Renal cortical epithelial cell (primary cell): Measurements from ENCODE around the gene TACSTD2. TPM values are rescaled to one million over a fixed set of nuclear protein-coding genes. Genes with fewer than 3 reads are reported as not detected.
"Not testable (repeated sequence)": the region's sequence is repeated elsewhere in the genome, so short reads cannot be mapped to it uniquely, and the experiment has no call there.

Experiments used
- DNase-seq: peaks from one replicate; pipeline ENCODE4 v3.0.0-alpha.2; 2011; ENCODE audit warnings: low read depth
- total RNA-seq: library from RNA; depleted of rRNA; stranded (reverse); fragments of >200 nt; gene quantifications from 2 replicates; pipeline ENCODE4 v1.2.3, GENCODE V29; 2014

TACSTD2 gene
- total RNA-seq, 1 donor from 2014 or later = 122 TPM

DNA sequence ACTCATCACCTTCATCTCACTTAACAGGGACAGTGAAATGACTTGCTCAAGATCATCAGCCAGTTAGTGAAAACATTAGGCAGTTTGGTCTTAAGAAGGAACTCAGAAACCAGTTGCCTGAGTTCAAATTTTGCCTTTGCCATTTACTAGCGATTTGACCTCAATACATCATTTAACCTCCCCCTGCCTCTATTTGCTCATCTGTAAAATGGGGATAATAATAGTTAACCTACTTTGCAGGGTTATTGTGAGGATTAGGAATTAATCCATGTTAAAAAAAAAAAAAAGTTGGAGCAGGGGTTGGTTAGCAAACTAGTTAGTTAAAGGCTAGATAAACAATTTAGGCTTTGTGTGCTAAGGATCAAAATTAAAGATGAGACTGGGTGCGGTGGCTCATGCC is 10.6 kb upstream of the TACSTD2 start:
- no peak for DNase-seq

DNA sequence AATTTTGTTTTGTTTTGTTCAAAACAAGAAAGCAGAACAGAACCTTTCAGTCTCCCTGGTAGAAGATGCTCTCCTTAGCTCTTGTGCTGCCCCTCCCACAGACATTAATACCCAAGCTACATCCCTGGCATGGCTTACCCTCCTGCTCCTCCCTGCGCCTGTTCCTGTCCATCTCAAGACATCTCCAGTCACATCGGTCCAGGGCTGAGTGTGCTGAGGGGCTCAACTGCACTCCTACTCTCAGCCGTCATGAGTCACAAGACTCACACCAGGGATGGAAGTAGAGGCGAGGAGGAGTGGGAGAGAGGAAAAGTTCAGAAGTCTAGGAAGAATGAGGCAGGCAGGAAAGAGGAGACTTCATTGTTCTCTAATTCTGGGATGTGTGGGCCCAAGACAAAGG is 9.2 kb upstream of the TACSTD2 start:
- no peak for DNase-seq

DNA sequence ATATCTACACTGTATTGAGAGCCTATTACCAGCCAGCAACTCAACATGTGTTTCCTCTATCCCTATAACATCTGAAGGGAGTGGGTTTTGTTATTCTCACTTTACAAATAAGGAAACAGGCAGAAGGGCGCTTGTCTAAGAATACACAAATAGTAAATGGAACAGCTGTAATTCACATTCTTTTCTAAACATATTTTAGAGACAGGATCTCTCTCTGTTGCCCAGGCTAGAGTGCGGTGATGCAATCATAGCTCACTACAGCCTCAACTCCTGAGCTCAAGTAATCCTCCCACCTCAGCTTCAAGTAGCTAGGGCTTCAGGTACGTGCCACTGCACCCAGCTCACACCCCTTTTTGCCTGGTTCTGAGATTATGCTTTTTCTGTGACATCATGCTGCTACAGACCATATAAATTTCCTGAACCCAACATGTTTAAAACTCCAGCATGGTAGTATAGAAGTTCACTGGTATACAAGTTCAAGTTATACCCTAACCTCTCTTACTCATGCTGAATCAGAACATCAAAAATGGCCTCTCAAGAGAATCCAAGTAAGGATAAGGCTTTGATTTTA is 8.6 kb upstream of the TACSTD2 start:
- DNase-seq = no peak

DNA sequence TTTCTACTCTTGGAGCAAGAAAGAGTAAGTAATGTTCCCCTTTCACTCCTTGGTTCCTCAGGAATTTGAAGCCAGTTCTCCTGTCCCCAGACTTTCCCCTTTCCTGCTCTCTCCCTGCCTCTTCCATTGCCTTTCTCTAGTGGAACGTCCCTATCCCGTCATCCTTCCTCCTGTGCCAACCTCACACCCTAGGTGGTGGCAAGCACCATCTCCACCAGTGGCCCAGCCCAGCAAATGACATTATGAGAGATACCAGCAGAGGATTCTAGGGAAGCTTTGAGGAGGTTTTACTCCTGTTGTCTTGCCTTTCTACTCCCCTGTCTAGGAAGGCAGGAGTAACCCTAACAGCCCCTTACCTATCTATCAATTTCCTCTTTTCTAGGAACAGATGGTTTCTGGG is 8.1 kb upstream of the TACSTD2 start:
- DNase-seq = no peak

DNA sequence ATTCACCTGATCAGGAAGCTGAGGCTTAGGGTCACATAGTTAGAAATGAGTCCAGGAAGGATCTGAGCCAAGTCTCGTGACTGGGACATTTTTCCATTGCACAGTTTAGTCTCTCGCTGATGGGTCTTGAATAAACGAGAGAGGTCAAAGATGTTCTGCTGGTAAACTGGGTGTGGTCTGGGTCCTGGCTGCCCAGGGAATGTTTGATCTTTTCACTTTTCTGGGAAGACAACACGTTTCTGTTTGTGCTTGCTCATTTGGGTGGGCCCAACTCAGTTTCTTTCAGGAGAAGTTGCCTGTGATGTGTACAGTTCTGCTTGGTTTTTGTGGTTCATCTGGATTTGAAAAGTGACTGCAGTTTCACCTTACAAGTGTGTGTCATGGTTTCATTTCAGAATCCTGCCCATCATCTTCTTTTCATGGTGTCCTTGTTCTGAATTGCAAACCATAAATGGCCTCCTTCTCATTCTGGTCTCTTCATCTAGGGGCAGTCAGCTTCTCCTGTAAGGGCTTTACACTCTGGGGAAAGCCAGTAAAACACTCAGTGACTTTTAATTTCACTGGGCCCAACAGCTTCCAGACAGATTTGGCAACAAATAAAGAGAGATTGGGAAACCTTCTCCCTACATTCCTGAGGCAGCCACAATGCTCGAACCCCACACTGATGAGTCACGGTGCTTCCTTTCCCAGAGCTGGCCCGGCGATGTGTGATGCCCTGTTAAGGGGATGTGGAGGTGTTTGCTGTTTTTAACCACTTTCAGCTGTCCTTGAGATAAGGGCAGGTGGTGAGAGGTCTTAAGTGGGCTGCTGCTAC is 7.2 kb upstream of the TACSTD2 start:
- DNase-seq = peak; percentile 98

DNA sequence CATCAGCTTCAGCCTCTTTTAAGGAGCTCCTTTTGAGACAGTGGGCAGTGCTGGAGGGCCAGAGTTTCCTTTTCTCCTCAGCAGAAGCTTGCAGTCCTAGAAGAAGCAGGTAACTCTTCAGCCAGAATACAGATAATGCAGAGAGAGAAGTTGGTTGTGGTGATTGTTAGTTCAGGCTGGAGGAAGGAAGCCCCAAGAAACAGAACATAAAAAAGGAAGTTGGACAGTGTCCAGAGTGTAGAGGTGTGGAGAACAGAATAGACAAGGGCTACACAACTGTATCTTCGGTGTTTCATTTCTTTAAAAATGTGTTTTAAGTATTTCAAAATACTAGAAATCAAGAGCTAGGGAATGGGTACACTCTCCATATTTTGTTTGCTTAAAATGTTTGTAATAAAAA is 6.4 kb upstream of the TACSTD2 start:
- no peak for DNase-seq

DNA sequence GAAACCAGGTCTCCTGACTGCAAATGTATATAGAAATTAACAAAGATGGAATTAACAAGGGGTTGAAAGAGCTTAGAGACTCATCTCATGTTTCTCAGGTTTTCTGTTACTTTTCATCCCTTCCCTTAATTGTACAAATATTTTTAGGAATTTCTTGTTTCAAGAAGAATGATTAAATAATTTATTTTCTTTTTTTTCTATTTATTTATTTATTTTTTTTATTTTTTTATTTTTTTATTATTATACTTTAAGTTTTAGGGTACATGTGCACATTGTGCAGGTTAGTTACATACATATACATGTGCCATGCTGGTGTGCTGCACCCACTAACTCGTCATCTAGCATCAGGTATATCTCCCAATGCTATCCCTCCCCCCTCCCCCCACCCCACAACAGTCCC is 5.1 kb upstream of the TACSTD2 start:
- not testable (repeated sequence) for DNase-seq

DNA sequence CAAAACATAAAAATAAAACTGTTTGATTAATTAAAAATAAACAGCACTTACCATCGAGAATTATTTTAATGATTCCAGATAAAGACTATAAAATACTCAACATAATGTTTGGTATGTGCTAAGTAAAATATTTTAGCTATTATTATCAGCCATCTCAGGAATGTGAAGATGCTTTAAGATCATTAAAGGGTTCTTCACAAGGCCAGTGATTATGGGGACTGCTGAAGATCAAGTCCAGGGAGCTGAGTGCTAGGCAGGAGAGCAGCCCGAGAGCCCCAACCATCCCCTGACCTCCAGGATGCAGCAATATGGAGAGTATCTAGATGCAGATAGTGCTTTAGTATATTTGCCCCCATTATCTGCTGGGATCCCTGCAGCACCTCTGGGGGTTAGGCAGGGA is 4.6 kb upstream of the TACSTD2 start:
- no peak for DNase-seq

DNA sequence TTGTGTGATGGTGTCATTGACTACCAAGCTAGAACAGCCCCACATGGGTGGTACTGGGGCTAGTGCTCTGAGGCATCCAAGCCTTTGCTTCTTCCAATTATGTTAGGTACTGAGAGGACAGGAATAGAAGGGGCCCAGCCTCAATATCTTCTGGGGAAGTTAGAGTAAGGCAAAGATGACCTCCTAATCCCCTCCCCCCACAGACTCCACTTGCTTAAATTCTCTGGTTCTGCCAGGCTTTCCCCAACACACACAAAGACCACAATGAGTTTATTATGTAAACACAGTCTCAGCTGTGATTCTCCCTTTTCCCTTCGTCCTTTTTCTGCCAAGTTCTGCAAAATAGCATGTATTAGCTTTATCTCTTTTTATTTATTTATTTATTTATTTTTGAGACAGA is 3.1 kb upstream of the TACSTD2 start:
- no peak for DNase-seq

DNA sequence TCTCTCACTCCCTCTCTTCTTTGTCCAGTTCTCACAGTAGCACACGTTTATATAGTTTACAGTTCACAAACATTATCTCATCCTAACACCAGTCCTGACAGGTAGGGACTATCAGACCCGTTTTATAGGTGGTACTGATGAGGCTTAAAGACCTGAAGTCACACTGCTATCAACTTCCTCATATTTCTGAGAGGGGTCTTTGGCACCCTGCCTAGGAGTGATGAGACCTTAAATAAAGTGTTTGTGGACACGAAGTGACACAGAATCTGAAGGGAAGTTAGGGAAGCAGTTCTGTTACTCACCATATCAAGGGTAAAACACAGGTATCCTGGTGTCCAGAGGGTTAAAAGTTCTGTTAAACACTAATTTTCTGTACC is 590 bp upstream of the TACSTD2 start:
- DNase-seq = no peak

DNA sequence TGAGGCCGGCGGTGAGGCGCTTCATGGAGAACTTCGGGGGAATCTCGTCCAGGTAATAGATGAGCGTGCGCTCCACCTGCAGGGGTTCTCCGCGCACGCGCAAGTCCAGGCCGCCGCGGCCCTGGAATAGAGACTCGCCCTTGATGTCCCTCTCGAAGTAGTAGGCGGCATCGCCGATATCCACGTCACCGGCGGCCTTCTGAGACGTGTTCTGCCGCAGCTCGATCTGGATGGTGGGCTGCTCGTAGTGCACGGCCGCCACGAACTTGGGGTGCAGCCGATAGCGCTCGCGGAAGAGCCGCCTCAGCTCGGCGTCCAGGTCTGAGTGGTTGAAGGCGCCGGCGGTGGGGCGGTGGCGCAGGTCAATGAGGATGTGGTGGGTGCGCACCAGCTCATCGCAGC is 726 bp downstream of the TACSTD2 start:
- no peak for DNase-seq

DNA sequence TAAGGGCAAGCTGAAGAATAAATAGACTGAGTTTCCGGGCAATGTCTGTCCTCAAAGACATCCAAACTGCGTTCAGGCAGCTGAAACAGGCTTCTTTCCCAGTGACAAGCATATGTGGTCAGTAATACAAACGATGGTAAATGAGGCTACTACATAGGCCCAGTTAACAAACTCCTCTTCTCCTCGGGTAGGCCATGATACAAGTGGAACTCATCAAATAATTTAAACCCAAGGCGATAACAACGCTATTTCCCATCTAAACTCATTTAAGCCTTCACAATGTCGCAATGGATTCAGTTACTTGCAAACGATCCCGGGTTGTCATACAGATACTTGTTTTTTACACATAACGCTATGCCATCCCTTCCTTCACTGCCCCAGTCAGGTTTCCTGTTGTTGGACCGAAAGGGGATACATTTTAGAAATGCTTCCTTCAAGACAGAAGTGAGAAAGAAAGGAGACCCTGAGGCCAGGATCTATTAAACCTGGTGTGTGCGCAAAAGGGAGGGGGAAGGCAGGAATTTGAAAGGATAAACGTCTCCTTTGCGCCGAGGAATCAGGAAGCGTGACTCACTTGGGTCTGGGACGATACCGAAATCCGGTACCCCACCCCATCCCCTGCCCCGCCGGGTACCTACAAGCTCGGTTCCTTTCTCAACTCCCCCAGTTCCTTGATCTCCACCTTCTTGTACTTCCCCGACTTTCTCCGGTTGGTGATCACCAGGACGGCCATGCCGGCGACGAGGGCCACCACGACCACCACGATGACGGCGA is 1.3 kb downstream of the TACSTD2 start:
- no peak for DNase-seq

DNA sequence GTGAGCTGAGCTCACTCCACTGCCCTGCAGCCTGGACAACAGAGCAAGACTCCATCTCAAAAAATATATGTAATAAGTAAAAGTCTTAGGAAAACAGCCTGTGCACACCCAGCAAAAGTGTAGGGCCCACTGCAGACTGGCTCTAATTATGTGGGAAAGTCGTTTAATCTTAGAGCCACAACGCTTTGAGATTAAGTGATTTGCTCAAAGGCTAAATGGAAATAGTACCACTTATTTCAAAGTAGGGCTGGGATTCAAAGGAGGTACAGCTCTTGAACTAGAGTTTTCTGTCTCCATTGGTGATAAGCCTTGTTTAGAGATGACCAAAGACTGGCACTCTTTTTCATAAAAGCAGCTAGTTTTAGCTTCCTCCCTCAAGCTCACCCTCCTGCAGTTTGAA is 2.2 kb downstream of the TACSTD2 start:
- DNase-seq = no peak

DNA sequence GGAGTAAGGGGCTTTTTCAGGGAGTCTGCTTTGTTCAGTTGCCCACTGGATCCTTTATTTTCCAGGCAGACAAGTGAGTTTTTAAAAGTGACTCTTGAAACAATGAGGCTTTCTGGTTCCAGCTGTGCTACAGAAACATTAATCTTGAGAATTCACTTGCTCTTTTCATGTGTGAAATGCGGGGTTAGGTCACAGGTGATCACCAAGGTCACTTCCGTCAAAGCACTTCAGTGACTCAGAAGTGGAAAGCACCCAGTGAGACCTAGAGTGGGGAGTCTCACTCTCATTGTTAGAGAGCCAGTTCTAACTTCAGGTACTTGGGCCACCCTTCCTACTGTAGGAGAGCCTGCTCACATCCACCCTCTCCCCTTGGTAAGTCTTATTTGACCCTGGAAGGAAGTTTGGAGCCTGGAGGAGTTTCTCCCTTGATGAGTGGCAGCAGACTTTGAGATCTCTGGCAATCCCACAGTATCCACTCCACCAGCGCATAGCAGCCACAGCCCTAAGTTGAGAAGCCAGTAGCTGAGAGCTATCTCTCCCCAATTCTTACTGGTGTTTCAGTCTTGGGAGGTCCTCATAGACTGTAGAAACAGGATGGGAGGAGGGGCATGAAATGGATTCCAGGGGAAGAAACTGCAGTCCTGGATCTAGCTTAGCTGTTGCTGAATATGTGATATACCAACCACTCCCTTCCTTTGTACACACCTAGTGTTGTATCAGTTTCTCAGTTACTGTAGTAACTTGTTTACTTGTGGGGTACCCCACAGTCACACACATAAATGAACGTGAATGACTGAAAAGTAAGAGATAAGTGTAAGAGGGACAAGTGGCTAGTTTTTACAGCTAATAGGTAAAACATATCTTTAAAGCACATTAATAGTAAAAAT is 3.1 kb downstream of the TACSTD2 start:
- peak; percentile 93 for DNase-seq

DNA sequence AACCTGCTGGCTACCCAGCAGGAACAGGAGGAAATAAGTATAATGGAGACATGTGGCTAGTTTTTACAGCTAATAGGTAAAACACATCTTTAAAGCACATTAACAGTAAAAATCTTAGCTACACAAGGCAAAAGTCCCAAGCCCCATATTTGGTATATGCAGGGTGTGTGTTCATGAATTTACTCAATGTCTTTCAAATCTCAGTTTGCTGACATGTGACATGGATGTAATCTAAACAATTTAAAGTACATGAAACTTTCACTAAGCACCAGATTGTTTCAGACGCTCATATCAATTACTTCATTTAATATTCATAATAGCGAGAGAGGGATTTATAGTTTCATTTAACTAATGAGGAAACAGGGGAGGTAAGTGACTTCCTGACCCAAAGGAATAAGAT is 3.9 kb downstream of the TACSTD2 start:
- DNase-seq = no peak

DNA sequence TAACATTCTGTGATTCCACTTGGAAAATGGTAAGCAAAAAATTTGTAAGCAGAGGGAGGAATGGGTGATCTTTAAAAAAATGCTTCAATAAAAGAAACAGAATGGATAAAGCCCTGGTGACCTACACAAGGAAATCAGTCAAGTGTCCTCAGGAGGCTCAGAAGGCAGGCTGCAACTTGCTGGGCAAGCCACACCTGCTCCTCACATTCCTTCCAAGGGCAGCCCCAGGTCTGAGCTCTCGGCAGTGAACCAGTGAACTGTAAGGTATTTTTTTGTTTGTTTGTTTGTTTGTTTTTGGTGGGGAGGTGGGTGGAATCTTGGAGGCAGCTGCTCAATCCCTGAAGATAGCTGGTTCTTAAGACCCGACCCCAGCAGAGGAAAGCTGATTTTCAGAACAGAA is 4.4 kb downstream of the TACSTD2 start:
- peak; percentile 73 for DNase-seq

DNA sequence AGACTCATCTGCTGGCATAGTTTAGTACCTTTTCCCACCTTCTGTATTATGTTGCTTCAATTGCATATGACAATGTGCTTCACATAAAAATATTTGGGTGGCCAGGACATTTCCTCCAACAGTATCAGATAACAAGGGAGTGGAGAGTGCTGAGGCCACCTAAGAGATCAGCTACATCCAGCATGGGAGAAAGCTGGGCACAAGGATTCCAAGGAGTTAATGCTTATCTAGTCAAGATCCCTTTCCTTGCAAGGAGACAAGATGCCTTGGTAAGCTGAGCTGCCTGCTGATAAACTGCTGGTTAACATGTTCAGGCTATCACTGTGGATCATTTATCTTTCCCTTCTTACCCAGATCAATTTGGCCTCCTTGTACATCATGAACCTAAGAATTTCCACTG is 5.4 kb downstream of the TACSTD2 start:
- no peak for DNase-seq

DNA sequence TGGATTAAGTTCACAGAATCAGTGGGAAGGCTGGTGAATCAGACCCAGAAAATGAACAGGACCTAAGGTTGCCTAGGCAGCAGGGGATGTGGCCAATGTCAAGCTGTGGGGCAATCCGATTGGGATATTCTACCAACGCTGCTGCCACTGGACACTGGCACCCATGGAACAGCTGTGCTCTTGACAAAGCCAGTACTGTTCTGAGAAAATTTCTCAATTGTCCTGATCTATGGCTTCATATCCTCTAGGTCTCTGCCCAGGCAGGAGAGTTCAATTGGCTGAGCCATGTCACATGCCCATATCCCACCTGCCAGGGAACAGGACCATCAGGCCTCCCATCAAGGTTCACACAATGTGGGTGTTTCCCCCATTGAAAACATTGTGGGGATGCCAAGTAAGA is 6.2 kb downstream of the TACSTD2 start:
- DNase-seq = no peak

DNA sequence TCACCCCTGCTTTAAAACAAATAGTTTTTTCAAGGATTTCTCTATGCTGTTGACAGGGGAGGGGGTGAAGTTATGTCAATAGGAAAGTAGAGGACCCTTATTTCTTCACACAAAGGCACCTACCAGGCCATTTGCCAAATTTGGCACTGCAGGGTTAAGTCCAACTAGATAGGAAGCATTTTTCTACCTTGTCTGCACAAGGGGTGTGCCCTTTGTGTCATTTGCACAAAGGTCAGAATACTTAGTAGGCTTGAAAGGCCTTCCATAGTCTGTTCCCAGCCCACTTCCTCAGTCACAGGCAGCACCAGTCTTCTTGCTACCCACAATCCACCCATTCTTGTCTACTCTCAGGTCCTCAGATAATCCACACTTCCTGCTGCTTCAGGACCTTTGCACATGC is 7.0 kb downstream of the TACSTD2 start:
- DNase-seq = no peak

DNA sequence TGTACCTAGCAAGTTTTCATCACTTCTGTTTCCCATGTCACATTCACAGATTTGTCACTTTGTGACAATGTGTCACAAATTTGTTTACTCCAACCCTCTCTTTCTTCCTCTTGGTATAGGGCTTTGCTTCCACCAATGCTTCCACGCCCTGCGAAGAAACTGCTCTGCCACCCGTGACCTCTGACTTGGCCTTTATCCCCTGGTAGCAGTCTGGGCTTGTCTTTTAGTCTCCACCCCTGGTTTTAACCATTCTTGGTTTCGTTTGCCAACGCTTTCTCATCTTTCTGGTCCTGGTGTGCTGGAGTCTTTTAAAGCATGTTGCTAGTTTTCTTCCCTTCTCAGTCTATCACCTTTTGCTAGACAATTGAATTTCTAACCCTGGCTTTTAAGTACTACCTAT is 8.1 kb downstream of the TACSTD2 start:
- DNase-seq = no peak

DNA sequence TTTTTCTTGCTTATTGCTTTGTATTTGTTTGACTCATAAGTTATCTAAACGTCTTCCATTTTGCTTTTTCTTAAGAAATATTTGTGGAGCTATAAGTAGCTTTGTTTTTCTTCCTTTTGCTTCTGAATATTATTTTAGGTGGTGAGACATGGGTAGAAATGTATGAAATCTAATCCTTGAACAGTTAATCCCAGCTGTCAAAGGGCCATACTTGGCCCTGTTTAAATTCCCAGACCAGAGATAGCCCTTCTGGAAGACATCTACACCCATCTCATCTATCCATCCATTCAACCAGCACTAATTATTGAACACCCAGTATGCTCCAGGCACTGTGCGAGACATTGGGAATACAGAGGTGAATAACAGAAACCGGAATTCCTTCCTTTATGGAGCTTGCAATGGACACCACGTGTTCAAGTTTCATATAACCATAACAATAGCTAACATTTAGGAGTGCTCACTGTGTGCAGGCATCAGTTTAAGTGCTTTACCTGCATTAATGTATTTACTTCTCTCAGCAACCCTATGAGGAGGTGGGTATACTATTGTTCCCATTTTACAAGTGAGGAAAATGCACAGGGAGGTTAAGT is 8.7 kb downstream of the TACSTD2 start:
- DNase-seq = no peak

DNA sequence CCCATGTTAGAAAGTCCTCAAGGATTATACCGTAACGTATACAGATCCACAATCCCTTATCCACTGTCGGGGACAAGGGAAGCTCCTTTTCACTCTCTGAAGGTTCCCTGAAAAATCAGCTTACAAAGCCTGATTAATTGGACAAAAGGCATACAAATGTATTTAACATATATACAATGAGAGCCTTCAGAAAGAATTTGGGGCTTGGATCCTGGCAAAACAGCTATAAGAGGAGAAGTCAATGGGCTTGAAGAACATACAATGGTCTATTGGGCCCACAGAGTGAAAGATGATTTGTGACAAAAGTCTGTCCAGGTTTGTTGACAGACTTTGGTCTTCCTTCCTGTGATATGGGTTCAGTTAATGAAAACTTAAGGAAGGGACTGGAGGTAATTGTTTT is 10.7 kb downstream of the TACSTD2 start:
- DNase-seq = no peak
